Measurements from ENCODE around the gene CYP2W1. TPM values are rescaled to one million over a fixed set of nuclear protein-coding genes. Genes with fewer than 3 reads are reported as not detected.

Gene CYP2W1
- total RNA-seq, 1 experiment from 2014 or later, result not detected

DNA sequence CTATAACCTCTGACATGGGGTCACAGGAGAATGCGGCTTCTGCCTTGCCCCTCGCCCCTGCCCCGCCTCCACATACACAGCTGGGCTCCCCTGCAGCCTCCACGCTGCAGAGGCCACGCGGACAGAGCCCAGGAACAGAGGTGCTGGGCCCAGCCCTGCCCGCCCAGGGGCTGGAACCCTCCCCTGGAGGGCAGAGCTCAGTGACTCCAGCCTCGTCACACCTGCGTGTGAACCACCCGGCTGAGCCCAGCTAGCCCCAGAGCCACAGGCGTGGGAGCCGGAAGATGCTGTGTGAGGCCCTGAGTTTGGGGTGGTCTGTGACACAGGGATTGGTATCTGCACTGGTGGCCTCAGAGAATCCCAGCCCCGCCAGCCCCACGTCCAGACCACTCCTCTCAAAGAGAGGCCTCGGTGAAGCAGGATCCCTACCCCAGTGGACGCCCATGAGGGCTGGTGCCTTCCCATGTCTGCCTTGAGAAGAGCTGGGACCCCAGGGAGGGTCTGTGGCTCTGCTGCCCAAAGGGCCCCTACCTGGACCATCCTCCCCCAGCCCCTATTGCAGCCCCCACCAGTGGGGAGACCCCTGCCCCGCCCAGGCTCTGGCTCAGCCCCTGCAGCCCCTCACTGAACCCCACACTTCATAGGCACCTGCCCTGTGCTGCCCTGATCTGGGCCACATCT, 20.4 kb upstream of the CYP2W1 start:
- no peak for ATAC-seq
- POLR2A ChIA-PET, result no interaction called here

More for the DNA sequence above, 20.4 kb upstream of the CYP2W1 start:
- peaks cover 0 to 6% of the 10 kb centered on the region in 2 experiments; a peak in 2 of 4 replicates for H3K36me3 ChIP-seq (ENCODE audit: control insufficient read depth in 1 of 2, insufficient read depth in 2 of 2, low read length in 2 of 2)
- H3K9ac ChIP-seq (ENCODE audit: low read length), result no peak overlapping the region
- intact Hi-C loops (cut with micrococcal nuclease), result no loop called here
- H2AFZ ChIP-seq (ENCODE audit: low read depth, low read length, poor library complexity, severe bottlenecking), result no peak overlapping the region
- H3K4me2 ChIP-seq (ENCODE audit: low read length), result no peak overlapping the region
- no peaks in the 10 kb centered on the region for H3K4me1 ChIP-seq (ENCODE audit: control insufficient read depth in 1 of 2, insufficient read depth in 2 of 2, low read length in 2 of 2)
- H3K27ac ChIP-seq (ENCODE audit: low read depth, low read length), result no peak overlapping the region
- H3K27me3 ChIP-seq (ENCODE audit: insufficient read depth, low read length), result no peaks in the 10 kb centered on the region
- no TSS peak for BruUV-seq (replicated peaks)
- RAD21 ChIA-PET (ENCODE audit: low non-redundant PET in 1 of 2, low total read pairs in 2 of 2, uncharacterized antibody in 2 of 2, unreplicated experiment in 2 of 2), result no interaction called here
- CTCF ChIA-PET, result no interaction called here
- no peak for TF ChIP-seq ZNF274 (IDR thresholded peaks at IDR 0.05; ENCODE audit: low read depth, low read length)
- TF ChIP-seq JUND (IDR thresholded peaks at IDR 0.05), result no peak
- TF ChIP-seq, protein P1, sequence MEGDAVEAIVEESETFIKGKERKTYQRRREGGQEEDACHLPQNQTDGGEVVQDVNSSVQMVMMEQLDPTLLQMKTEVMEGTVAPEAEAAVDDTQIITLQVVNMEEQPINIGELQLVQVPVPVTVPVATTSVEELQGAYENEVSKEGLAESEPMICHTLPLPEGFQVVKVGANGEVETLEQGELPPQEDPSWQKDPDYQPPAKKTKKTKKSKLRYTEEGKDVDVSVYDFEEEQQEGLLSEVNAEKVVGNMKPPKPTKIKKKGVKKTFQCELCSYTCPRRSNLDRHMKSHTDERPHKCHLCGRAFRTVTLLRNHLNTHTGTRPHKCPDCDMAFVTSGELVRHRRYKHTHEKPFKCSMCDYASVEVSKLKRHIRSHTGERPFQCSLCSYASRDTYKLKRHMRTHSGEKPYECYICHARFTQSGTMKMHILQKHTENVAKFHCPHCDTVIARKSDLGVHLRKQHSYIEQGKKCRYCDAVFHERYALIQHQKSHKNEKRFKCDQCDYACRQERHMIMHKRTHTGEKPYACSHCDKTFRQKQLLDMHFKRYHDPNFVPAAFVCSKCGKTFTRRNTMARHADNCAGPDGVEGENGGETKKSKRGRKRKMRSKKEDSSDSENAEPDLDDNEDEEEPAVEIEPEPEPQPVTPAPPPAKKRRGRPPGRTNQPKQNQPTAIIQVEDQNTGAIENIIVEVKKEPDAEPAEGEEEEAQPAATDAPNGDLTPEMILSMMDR (IDR thresholded peaks at IDR 0.05 in 2 of 3, conservative IDR thresholded peaks at IDR 0.05 in 1 of 3; ENCODE audit: borderline replicate concordance in 1 of 3, insufficient read depth in 1 of 3, low read depth in 2 of 3, low read length in 2 of 3), result no peak
- TF ChIP-seq, protein P2, sequence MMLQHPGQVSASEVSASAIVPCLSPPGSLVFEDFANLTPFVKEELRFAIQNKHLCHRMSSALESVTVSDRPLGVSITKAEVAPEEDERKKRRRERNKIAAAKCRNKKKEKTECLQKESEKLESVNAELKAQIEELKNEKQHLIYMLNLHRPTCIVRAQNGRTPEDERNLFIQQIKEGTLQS (IDR thresholded peaks at IDR 0.05), result no peak
- no peak for TF ChIP-seq YY1 (IDR thresholded peaks at IDR 0.05; ENCODE audit: extremely low read depth, insufficient replicate concordance, low read depth, low read length)
- TF ChIP-seq, protein P3, sequence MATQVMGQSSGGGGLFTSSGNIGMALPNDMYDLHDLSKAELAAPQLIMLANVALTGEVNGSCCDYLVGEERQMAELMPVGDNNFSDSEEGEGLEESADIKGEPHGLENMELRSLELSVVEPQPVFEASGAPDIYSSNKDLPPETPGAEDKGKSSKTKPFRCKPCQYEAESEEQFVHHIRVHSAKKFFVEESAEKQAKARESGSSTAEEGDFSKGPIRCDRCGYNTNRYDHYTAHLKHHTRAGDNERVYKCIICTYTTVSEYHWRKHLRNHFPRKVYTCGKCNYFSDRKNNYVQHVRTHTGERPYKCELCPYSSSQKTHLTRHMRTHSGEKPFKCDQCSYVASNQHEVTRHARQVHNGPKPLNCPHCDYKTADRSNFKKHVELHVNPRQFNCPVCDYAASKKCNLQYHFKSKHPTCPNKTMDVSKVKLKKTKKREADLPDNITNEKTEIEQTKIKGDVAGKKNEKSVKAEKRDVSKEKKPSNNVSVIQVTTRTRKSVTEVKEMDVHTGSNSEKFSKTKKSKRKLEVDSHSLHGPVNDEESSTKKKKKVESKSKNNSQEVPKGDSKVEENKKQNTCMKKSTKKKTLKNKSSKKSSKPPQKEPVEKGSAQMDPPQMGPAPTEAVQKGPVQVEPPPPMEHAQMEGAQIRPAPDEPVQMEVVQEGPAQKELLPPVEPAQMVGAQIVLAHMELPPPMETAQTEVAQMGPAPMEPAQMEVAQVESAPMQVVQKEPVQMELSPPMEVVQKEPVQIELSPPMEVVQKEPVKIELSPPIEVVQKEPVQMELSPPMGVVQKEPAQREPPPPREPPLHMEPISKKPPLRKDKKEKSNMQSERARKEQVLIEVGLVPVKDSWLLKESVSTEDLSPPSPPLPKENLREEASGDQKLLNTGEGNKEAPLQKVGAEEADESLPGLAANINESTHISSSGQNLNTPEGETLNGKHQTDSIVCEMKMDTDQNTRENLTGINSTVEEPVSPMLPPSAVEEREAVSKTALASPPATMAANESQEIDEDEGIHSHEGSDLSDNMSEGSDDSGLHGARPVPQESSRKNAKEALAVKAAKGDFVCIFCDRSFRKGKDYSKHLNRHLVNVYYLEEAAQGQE (IDR thresholded peaks at IDR 0.05; ENCODE audit: low read depth), result no peak
- TF ChIP-seq ZFX (IDR thresholded peaks at IDR 0.05), result no peak
- no peak for TF ChIP-seq CEBPB (IDR thresholded peaks at IDR 0.05; ENCODE audit: low read depth)
- no peak for TF ChIP-seq EZH2phosphoT487 (IDR thresholded peaks at IDR 0.05; ENCODE audit: borderline replicate concordance)
- no peak for TF ChIP-seq CBX3 (IDR thresholded peaks at IDR 0.05; ENCODE audit: low read depth)
- no peak for TF ChIP-seq FOSL1 (IDR thresholded peaks at IDR 0.05; ENCODE audit: low read depth)
- TF ChIP-seq, protein P4, sequence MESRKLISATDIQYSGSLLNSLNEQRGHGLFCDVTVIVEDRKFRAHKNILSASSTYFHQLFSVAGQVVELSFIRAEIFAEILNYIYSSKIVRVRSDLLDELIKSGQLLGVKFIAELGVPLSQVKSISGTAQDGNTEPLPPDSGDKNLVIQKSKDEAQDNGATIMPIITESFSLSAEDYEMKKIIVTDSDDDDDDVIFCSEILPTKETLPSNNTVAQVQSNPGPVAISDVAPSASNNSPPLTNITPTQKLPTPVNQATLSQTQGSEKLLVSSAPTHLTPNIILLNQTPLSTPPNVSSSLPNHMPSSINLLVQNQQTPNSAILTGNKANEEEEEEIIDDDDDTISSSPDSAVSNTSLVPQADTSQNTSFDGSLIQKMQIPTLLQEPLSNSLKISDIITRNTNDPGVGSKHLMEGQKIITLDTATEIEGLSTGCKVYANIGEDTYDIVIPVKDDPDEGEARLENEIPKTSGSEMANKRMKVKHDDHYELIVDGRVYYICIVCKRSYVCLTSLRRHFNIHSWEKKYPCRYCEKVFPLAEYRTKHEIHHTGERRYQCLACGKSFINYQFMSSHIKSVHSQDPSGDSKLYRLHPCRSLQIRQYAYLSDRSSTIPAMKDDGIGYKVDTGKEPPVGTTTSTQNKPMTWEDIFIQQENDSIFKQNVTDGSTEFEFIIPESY (IDR thresholded peaks at IDR 0.05; ENCODE audit: extremely low read depth, insufficient replicate concordance, low read length), result no peak
- no peak for TF ChIP-seq SRF (IDR thresholded peaks at IDR 0.05; ENCODE audit: low read depth)
- H4K20me1 ChIP-seq (ENCODE audit: insufficient read depth), result no peaks in the 10 kb centered on the region
- H3K9me3 ChIP-seq (ENCODE audit: control insufficient read depth in 1 of 2, insufficient read depth in 1 of 2, low read depth in 1 of 2, low read length in 2 of 2), result no peaks in the 10 kb centered on the region
- H3K79me2 ChIP-seq (ENCODE audit: insufficient read depth, low read length), result no peaks in the 10 kb centered on the region
- H3K4me3 ChIP-seq (replicated peaks in 1 of 2; ENCODE audit: low read depth in 1 of 2, low read length in 2 of 2), result no peak overlapping the region
- no peak for DNase-seq (ENCODE audit: low read depth, low spot score)
- no peaks in the 10 kb centered on the region for H3K9me2 ChIP-seq (ENCODE audit: insufficient read depth)
